Mesothelial cell of epicardium (in vitro differentiated cells): ENCODE results near the gene KRTAP9-4. TPM values are rescaled to one million over a fixed set of nuclear protein-coding genes. Genes with fewer than 3 reads are reported as not detected.
"Not testable (repeated sequence)": the region's sequence is repeated elsewhere in the genome, so short reads cannot be mapped to it uniquely, and the experiment has no call there.

Experiments
- DNase-seq, 2 experiments: peaks; one replicate each; pipeline ENCODE4 v3.0.0; 2021; ENCODE audit warnings: low spot score in 2 of 2; ENCODE audit not compliant: unreplicated experiment in 2 of 2
- H3K27ac Mint-ChIP-seq: 2 replicates; pipeline ENCODE4 v1.8.0; 2021; ENCODE audit warnings: mixed read lengths
- H3K27me3 Mint-ChIP-seq: 2 replicates; pipeline ENCODE4 v1.8.0; 2021; ENCODE audit warnings: low read depth, mixed read lengths
- H3K36me3 Mint-ChIP-seq: 2 replicates; pipeline ENCODE4 v1.8.0; 2021; ENCODE audit warnings: mixed read lengths
- H3K4me1 Mint-ChIP-seq: 2 replicates; pipeline ENCODE4 v1.8.0; 2021; ENCODE audit warnings: mixed read lengths
- H3K4me3 Mint-ChIP-seq: 2 replicates; pipeline ENCODE4 v1.8.0; 2021; ENCODE audit warnings: mild to moderate bottlenecking, moderate library complexity, mixed read lengths
- H3K9me3 Mint-ChIP-seq: 2 replicates; pipeline ENCODE4 v1.8.0; 2021; ENCODE audit warnings: mixed read lengths
- total RNA-seq: library from RNA; stranded (reverse); gene quantifications from 3 replicates; pipeline ENCODE4 v1.2.1, GENCODE V29; 2021
- TF ChIP-seq, protein P1 (sequence below): fragments of 200-600 bp; sonication (generic); IDR thresholded peaks from one replicate; pipeline ENCODE4 v1.5.0; 2021; ENCODE audit warnings: antibody characterized with exemption; ENCODE audit not compliant: unreplicated experiment

Gene KRTAP9-4, protein sequence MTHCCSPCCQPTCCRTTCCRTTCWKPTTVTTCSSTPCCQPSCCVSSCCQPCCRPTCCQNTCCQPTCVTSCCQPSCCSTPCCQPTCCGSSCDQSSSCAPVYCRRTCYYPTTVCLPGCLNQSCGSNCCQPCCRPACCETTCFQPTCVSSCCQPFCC
- total RNA-seq = not detected in 3 replicates

DNA sequence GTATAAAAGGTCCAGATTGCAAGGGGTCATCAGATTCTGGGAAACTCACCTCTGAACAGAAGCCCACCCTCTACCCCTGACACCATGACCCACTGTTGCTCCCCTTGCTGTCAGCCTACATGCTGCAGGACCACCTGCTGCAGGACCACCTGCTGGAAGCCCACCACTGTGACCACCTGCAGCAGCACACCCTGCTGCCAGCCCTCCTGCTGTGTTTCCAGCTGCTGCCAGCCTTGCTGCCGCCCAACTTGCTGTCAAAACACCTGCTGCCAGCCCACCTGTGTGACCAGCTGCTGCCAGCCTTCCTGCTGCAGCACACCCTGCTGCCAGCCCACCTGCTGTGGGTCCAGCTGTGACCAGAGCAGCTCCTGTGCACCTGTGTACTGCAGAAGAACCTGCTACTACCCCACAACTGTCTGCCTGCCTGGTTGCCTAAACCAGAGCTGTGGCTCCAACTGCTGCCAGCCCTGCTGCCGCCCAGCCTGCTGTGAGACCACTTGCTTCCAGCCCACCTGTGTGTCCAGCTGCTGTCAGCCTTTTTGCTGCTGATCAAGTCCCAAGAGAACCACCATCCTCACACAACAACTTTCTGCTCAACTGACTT is at the start of gene KRTAP9-4:
KRTAP9-4 (plus strand) TSS at position 51 of the 604 bp plus-strand sequence; CDS start at position 85, 34 bp downstream.
- Mint-ChIP-seq H3K4me1 (peaks cover 13% of the 10 kb centered on the region), H3K27me3 (peaks cover 48% of the 10 kb centered on the region)
- not testable (repeated sequence) for H3K36me3 Mint-ChIP-seq, DNase-seq, H3K9me3 Mint-ChIP-seq, H3K27ac Mint-ChIP-seq, H3K4me3 Mint-ChIP-seq

DNA sequence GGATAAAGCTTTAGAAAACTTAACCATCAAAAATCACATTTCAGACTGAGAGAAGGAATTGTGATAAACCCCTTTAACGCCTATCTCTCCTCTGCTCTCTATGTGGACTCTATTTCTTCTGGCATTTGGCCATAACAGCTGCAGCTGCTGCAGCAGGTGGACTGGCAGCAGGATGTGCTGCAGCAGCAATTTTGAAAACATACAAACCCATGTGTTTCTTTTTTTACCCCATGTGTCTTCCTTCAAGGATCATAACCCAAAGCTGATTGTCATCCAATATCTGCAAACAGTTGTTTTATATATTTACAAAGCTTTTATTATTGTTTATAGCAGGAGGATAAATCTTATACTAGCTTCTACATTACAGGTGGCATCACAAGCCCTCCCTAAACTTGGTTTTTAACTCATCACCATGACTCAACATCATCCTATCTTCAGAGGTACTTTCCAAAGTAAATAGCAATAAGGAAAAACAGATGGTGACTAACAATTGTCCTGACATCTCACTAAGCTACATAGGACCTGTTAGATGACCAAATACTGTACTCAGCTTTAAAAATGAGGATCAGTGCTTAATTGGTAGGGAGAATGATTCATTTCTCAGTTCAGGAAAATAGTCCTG is 37.5 kb upstream of the KRTAP9-4 start:
- no peaks in the 10 kb centered on the region for H3K36me3 Mint-ChIP-seq
- H3K4me3 Mint-ChIP-seq = no peak overlapping the region
- TF ChIP-seq, protein P1, sequence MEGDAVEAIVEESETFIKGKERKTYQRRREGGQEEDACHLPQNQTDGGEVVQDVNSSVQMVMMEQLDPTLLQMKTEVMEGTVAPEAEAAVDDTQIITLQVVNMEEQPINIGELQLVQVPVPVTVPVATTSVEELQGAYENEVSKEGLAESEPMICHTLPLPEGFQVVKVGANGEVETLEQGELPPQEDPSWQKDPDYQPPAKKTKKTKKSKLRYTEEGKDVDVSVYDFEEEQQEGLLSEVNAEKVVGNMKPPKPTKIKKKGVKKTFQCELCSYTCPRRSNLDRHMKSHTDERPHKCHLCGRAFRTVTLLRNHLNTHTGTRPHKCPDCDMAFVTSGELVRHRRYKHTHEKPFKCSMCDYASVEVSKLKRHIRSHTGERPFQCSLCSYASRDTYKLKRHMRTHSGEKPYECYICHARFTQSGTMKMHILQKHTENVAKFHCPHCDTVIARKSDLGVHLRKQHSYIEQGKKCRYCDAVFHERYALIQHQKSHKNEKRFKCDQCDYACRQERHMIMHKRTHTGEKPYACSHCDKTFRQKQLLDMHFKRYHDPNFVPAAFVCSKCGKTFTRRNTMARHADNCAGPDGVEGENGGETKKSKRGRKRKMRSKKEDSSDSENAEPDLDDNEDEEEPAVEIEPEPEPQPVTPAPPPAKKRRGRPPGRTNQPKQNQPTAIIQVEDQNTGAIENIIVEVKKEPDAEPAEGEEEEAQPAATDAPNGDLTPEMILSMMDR = no peak
- H3K4me1 Mint-ChIP-seq = no peaks in the 10 kb centered on the region
- no peak for DNase-seq
- no peaks in the 10 kb centered on the region for H3K27me3 Mint-ChIP-seq
- peaks cover 23% of the 10 kb centered on the region for H3K9me3 Mint-ChIP-seq
- no peak overlapping the region for H3K27ac Mint-ChIP-seq

DNA sequence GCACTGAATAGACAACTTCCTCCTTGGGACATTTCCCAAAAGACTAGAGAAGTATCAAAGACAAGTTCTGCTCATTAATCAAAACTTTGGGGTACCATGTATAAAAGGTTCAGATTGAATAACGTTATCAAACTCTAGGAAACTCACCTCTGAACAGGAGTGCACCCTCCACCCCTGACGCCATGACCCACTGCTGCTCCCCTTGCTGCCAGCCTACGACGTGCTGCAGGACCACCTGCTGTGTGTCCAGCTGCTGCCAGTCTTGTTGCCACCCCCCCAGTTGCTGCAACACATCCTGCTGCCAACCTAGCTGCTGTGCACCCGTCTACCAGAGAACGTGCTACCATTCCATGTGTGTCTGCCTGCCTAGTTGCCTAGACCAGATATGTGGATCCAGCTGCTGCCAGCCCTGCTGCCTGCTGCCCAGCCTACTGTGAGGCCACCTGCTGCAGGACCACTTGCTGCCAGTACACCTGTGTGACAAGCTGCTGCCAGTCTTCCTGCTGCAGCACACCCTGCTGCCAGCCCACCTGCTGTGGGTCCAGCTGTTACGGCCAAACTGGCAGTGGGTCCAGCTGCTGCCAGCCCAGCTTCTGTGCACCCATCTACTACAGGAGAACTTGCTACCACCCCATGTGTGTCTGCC is 36.8 kb upstream of the KRTAP9-4 start:
- Mint-ChIP-seq H3K4me3 (no peak overlapping the region), H3K36me3 (no peaks in the 10 kb centered on the region), H3K27ac (no peak overlapping the region), H3K4me1 (no peaks in the 10 kb centered on the region), H3K27me3 (no peaks in the 10 kb centered on the region), H3K9me3 (peaks cover 19% of the 10 kb centered on the region)
- TF ChIP-seq, protein P1 = no peak
- no peak for DNase-seq

DNA sequence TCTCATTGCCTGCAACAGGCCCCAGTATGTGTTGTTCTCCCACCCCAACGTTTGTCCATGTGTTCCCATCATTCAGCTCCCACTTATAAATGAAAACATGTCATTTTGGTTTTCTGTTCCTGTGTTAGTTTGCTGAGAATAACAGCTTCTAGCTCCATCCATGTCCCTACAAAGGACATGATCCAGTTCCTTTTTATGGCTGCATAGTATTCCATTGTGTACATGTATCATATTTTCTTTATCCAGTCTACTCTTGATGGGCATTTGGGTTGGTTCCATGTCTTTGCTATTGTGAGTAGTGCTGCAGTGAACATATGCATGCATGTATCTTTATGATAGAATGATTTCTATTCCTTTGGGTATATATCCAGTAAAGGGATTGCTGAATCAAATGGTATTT is 33.8 kb upstream of the KRTAP9-4 start:
- H3K4me1 Mint-ChIP-seq = no peaks in the 10 kb centered on the region
- H3K27ac Mint-ChIP-seq = no peak overlapping the region
- H3K36me3 Mint-ChIP-seq = peaks cover 6% of the 10 kb centered on the region
- peaks cover 11% of the 10 kb centered on the region for H3K9me3 Mint-ChIP-seq
- no peak for DNase-seq
- TF ChIP-seq, protein P1 = no peak
- no peak overlapping the region for H3K4me3 Mint-ChIP-seq
- H3K27me3 Mint-ChIP-seq = peaks cover 3% of the 10 kb centered on the region

DNA sequence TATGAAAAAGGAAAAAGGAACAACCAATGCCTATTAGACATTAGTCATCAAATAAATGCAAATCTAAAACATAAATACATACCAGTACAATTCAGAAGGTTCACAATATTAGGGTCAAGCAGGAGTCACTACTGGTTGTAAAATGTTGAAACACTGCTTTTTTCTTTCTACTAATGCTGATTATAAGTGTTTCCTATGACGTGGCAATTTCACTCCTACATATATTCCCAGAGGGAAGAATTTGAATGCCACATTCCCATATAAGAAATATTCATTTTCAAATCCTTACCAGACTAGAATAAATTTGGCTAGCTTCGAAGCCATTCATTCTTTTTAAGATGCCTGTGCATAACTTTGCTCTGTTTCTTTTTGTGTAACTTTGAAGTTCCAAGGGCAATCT is 25.7 kb upstream of the KRTAP9-4 start:
- Mint-ChIP-seq H3K9me3 (peaks cover 23% of the 10 kb centered on the region), H3K4me1 (peaks cover 2% of the 10 kb centered on the region), H3K27ac (peak overlapping the region; percentile 17), H3K4me3 (no peak overlapping the region), H3K27me3 (peaks cover 14% of the 10 kb centered on the region), H3K36me3 (peaks cover 7% of the 10 kb centered on the region)
- TF ChIP-seq, protein P1 = no peak
- DNase-seq = no peak

DNA sequence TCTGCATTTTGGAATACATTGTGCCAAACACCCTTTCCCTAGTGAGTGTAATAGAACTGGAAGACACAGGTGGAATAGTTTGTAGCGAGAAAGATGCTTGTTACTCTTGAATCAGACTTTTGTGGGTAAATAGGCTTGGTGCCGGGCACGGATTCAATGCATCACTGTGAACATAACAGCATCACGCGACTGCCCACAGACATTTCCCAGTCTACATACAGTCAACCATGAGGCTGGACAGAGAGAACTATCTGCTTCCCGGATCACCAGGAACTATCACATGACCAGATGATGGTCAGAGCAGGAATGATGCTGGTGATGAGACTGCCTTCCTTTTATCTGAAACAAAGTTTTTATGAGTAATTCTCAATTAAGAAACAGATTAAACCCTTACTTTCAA is 23.4 kb upstream of the KRTAP9-4 start:
- TF ChIP-seq, protein P1 = no peak
- Mint-ChIP-seq H3K27ac (no peak overlapping the region), H3K9me3 (peaks cover 14% of the 10 kb centered on the region), H3K36me3 (no peaks in the 10 kb centered on the region), H3K4me1 (peaks cover 2% of the 10 kb centered on the region), H3K27me3 (peaks cover 13% of the 10 kb centered on the region), H3K4me3 (no peak overlapping the region)
- no peak for DNase-seq

DNA sequence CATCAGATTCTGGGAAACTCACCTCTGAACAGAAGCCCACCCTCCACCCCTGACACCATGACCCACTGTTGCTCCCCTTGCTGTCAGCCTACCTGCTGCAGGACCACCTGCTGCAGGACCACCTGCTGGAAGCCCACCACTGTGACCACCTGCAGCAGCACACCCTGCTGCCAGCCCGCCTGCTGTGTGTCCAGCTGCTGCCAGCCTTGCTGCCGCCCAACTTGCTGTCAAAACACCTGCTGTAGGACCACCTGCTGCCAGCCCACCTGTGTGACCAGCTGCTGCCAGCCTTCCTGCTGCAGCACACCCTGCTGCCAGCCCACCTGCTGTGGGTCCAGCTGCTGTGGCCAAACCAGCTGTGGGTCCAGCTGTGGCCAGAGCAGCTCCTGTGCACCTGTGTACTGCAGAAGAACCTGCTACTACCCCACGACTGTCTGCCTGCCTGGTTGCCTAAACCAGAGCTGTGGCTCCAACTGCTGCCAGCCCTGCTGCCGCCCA is 22.8 kb upstream of the KRTAP9-4 start, which contains the start of gene KRTAP9-2:
KRTAP9-2 (plus strand) TSS at position 51 of the 498 bp plus-strand sequence; CDS start at position 58, 7 bp downstream.
- H3K9me3 Mint-ChIP-seq, DNase-seq, H3K4me3 Mint-ChIP-seq, H3K4me1 Mint-ChIP-seq, H3K27ac Mint-ChIP-seq, H3K36me3 Mint-ChIP-seq, H3K27me3 Mint-ChIP-seq: not testable (repeated sequence)
